ENCODE data around the gene ZC3H4.
"Not testable (repeated sequence)": the region's sequence is repeated elsewhere in the genome, so short reads cannot be mapped to it uniquely, and the experiment has no call there.

ZC3H4 gene

GRCh38 chr19:47112997-47113849, at the start of gene ZC3H4:
Gene ZC3H4 (minus strand): TSS chr19:47113776. CDS start chr19:47112584, 1,192 bp downstream.
- peak; percentile 100 for DNase-seq

- DNase-seq: no peak
Measured at GRCh38 chr19:47161876-47162489, 48.4 kb upstream of the ZC3H4 start.

GRCh38 chr19:47158879-47159503, 45.4 kb upstream of the ZC3H4 start:
- DNase-seq: peak; percentile 43

DNA sequence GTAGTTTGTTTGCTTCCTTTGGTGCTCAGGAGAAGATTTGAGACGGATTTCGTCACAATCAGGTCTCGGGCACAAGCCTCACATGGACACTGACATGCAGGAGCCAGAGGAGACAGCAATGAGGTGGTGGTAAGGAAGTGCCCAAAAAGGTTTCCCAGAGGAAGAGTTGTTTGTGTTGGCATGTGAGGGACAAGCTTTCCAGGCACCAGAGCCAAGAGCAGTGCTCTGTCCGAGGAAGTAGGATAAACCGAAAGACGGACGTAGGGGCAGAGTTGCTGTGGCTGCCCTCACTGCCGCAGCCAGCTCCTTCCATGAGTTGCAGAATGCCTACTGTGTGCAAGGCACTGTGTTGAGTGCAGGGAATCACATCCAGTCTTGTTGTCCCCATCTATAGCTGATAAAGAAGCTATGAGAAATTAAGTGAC, 44.8 kb upstream of the ZC3H4 start:
- no peak for DNase-seq

DNA sequence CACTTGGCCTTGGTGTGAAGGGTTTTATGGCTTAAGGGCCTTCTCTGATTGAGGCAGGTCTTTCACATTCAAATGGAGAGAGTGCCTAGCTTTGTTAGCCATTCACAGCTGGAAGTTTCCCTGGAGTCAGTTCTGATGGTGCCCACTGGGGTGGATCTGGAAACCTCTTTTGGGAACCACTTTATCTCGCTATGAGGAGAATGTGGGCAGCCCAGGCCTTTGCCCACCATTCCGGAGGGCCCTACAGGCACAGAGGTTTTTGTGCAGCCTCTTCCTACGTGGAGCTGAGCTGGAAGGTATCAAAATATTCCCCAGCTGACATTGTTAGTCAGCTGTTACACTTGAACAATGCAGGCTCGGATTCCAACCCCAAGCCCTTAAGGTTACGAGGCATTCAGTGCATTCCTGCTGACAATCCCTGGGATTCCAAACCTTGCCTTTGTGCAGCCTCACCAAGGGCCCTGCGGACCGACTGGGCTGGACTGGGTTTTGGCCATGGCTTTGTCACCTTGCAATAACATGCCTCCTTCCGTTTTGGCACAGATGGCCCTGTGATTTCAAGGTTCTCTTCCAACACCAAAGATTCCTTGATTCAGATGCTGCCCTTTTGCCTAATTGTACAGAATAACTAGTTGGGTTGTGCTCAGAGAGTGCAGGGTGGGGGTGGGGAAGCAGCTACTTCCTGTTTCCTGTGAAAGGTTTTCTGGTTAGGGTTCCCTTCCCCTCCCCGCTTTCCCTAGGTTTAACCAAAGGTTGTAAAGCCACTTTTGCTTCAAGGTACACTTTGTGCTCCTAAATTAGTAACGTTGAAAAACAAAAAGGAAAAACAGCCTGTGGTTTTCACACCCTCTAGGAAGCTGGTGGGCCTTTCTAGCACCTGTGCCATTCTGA, 44.1 kb upstream of the ZC3H4 start:
- peak; percentile 25 for DNase-seq

DNA sequence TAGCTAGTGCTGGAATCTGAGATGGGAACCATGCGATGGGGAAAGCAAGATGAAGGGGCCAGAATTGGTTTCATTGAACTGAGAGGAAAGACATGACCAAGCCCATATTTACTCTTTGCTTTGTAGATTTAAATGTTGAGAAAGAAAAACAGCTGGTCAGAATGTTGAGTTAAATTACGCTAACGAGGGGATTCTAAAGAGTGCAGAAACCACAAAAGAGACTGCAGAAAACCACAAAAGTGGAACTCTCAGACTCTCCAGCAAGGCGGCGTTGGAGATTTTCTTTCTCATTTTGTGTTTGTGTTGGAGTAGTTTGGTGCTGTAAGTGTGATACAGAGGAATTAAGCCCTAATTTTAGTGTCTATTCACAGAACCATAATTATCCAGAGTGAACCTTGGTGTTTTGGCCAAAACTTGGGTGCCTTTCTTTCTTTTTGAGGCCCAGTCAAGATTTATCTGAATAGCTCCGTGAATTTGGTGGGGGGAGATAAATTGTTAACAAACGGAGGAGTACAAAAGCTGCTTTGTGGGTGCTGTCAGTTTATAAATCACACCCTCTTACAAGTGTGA, 43.4 kb upstream of the ZC3H4 start:
- no peak for DNase-seq

DNA sequence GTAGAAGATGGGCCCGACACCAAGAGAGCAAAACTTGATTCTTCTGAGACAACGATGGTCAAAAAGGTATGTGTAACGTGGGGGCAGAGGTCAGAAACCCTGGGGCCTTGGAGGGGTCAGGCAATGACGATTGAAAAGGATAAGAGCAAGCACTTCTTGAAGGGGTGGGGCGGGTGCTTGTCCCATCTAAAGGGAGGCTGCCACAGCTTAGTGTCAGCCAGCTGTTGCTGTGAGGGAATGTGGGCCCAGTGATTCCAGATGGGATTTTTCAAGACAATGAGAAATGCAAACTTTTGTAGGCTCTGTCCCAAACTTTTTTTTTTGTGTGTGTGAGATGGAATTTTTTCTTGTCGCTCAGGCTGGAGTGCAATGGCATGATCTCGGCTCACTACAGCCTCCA, 41.6 kb upstream of the ZC3H4 start:
- no peak for DNase-seq

GRCh38 chr19:47153266-47153665, 39.7 kb upstream of the ZC3H4 start:
- DNase-seq: no peak

DNA sequence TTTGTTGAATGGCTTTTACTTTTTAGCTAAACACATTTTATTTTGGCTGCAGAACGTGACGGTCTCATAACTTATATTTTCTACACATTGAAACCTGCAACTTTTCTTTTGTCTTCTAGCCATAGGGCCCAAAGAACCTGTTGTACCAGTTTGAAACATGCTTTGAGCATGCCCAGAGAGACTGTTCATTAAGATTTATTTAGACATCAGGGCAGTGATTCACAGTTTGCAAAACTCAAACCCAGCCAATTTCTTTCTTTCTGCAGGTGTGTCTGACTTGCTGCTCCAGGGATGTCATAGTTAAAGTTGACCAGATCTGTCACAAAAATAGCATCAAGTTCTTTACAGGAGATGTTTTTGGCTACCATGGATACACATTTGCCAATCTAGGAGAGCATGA, 39.1 kb upstream of the ZC3H4 start:
- no peak for DNase-seq

DNA sequence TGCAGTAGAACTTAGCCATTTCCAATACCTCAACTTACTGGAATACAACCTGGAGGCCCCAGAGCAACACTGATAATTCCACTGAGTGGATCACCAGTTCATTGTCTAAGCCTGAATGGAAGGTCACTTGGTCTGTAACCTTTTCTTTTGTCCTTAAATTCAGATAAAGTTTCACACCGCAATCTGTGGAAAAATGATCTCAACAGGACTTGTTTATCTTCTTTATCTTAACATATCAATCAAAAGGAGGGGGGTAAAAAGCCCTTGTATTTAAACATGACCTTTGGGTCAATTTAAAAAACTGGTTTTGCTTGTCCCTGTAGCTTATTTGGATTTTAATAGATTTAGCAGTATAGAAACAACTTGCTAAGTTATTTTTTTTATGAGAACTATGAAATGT, 38.6 kb upstream of the ZC3H4 start:
- no peak for DNase-seq

GRCh38 chr19:47151627-47152026, 38.1 kb upstream of the ZC3H4 start:
- no peak for DNase-seq

DNA sequence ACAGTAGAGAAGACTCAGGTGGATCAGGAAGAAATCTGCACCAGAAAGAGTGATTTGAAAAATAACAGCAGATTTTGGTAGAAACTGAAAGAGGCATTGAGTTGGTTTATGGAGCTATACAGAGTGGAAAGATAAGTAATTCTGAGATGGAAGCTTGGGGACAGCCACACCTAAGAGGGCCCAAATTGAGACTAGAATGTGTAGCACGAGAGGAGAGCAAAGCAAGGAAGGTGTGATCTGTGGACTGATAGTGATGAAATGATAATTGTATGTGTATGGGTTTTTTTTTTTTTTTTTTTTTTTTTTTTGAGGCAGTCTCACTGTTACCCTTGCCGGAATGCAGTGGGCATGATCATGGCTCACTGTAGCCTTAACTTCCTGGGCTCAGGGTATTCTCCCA, 33.3 kb upstream of the ZC3H4 start:
- DNase-seq: no peak

DNA sequence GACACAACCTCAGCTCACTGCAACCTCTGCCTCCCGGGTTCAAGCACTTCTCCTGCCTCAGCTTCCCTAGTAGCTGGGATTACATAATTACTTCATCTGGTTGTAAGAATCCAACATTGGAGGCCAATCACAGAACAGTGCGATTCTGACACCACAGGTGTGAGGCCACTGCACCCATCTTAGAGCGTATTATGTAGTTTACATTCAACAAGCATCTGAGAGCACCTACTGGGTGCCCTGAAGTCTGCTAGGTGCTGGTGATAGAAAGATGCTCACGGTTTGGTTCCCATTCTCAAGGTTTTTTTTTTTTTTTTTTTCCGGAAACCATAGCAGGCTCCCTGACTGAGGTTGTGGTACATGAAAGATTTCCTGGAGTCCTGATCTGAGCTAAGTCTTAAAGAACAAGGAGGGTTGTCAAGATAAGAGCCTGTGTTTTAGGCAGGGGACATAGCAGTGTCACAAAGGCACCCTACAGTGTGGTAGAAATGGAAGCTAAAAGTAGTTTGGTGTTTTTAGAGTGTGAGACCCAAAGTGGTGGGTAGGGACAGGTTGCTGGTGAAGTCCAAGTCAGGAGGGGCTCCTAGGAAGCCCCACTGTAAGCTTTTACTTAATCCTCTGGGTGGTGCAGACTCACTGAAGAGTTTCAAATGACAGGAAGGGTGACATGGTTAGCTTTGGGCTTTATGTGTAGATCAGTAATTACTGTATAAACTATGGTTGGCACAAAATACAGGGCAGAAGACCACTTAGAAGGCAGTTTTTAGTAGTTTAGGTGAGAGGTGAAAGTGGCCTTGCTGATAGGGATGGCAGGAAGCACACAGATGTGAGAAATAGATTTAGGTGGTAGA, 32.3 kb upstream of the ZC3H4 start:
- no peak for DNase-seq

DNA sequence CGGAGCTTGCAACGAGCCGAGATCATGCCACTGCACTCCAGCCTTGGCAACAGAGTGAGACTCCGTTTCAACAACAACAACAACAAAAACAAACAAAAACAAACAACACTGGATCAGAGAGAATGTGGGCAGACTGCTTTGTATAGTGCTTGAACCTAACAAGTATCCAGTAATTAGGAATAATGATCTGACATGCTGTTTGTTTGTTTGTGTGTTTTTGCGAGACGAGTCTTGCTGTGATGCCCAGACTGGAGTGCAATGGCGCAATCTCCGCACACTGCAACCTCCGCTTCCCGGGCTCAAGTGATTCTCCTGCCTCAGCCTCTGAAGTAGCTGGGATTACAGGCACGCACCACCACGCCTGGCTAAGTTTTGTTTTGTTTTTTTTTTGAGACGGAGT, 31.1 kb upstream of the ZC3H4 start:
- DNase-seq: no peak

DNA sequence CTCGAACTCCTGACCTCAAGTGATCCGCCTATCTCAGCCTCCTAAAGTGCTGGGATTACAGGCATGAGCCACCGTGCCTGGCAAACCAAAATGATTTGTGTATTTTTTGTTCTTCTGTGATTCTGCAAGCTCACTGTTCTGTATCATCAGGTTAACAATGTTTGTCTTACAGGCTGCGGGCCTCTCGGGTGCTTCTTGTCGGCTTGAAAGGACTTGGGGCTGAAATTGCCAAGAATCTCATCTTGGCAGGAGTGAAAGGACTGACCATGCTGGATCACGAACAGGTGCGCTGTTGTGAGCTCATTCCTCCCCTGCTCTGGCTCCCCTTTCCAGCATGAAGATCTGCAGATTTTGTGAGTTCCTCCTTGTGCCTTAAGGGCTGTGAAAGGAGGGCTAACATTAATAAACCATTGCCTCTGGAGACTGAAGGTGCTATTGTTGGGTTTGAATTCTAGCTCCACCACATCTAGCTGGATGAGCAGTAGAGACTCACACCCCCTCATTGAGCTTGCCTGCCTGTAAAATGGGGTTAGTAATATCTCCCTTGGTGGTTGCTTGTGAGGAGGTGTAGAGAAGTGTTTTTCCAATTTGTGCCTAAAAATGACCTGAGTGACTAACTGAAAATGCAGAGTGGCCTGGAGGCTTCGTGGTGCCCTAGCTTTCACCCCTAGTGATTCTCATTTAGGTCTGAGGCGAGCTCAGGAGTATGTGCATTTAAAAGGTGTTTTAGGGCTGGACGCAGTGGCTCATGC, 29.9 kb upstream of the ZC3H4 start:
- DNase-seq: no peak

DNA sequence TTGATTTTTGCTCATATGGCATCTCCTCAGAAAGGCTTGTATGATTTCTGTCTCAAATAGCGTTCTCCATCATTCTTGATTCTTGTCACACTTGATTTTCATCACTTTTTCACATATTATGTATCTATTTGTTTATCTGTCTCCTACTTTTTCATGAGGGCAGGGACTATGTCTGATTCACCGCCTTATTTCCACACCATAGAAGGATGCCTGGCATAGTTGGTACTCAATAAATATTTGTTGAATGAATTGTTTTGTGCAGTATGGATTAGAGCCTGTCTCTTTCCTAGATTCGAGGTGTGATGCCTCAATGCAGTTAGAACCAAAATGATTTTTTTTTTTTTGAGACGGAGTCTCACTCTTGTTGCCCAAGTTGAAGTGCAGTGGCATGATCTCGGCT, 29.2 kb upstream of the ZC3H4 start:
- no peak for DNase-seq

GRCh38 chr19:47141695-47142094, 28.1 kb upstream of the ZC3H4 start:
- DNase-seq: no peak

- DNase-seq: not testable (repeated sequence)
Measured at GRCh38 chr19:47141252-47141651, 27.7 kb upstream of the ZC3H4 start.

- no peak for DNase-seq
Measured at GRCh38 chr19:47135156-47135555, 21.6 kb upstream of the ZC3H4 start.

- no peak for DNase-seq
Measured at GRCh38 chr19:47134545-47134944, 21.0 kb upstream of the ZC3H4 start.

- no peak for DNase-seq
Measured at GRCh38 chr19:47133021-47133471, 19.5 kb upstream of the ZC3H4 start.

Measured in activated naive CD4-positive, alpha-beta T cell treated with anti-CD3 and anti-CD28 coated beads, Interleukin-2, amount 50 U/mL, for 16 hours (primary cell).